ENCODE results near the gene RAB4B.

DNA sequence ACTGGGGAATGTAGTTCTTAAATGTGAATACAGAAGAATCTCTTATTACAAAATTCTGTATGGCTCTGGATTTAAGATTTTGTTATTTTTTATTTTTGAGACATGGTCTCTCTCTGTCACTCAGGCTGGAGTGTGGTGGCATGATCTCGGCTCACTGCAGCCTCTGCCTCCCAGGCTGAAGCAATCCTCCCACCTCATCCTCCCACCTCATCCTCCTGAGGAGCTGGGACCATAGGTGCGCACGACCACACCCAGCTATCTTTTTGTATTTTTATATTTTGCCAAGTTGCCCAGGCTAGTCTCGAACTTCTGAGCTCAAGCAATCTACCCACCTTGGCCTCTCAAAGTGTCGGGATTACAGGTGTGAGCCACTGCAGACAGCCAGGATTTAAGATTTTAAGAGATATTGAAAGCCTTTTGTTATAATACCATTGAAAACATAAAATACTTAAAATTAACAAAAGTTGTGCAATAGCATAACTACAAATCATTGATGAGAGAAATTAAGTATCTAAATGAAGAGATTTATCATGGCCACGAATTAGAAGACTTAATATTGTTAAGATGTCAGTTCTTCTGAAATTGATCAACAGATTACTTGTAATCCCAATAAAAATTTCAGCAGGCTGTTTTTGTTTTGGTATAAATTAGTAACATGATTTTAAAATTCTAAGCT, 58.8 kb downstream of the RAB4B start:
- TF ChIP-seq TARDBP (IDR thresholded peaks at IDR 0.05) (no peak), FOXM1 (IDR thresholded peaks at IDR 0.05; ENCODE audit: borderline replicate concordance) (no peak), BHLHE40 (IDR thresholded peaks at IDR 0.05; ENCODE audit: borderline replicate concordance) (no peak), SP1 (IDR thresholded peaks at IDR 0.05) (no peak), FOXK2 (IDR thresholded peaks at IDR 0.05) (no peak), HDGF (IDR thresholded peaks at IDR 0.05; ENCODE audit: borderline replicate concordance) (no peak)

Measured in HEK293T (cell line).